HG02588 (cell line): Measurements from ENCODE around the gene SBF2.

ENCODE experiments used
- ATAC-seq: cut with Tn5 transposase; IDR thresholded peaks from one replicate; pipeline ENCODE4 v1.9.1; 2021; ENCODE audit warnings: mild to moderate bottlenecking, moderate library complexity; ENCODE audit not compliant: unreplicated experiment

Gene SBF2

DNA sequence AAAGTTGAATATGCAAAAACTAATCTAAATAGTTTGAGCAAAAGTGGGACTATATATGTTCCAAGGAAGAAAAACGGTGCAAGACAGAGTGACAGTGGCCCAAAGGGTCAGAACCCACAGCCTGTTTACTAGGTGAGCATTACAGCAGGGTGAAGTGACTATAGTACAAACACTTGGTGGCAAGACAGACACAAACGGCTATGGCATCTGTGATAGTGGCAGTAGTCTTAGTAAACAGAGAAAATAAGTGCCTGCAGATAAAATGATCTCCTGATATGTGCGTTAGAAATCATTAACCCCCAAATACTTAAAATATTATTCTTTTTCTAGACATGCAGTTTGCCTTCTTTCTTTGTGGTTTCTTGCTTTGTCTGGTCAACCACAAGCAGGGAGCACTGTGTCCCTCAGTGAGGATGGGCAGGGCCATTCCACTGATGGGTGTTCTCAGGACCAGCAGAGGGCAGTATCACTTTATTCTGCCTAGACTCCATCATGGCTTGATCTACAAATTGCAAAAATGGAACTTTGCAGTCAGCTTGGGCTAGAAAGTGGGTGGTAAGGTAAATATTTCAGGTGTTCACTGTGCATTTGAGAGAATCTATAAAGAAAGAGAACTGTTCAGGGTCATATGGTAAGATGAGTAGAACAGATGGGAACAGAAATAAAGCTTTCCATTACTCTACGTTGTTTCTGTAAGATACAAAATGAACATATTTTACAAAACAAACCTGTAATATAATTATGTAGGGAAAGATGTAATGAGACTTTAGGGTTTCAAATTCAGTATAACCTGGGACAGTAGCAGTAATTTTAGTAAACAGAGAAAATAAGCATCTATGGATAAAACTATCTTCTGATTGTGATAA lies 431.9 kb downstream of the SBF2 start:
- peak; percentile 76 for ATAC-seq

DNA sequence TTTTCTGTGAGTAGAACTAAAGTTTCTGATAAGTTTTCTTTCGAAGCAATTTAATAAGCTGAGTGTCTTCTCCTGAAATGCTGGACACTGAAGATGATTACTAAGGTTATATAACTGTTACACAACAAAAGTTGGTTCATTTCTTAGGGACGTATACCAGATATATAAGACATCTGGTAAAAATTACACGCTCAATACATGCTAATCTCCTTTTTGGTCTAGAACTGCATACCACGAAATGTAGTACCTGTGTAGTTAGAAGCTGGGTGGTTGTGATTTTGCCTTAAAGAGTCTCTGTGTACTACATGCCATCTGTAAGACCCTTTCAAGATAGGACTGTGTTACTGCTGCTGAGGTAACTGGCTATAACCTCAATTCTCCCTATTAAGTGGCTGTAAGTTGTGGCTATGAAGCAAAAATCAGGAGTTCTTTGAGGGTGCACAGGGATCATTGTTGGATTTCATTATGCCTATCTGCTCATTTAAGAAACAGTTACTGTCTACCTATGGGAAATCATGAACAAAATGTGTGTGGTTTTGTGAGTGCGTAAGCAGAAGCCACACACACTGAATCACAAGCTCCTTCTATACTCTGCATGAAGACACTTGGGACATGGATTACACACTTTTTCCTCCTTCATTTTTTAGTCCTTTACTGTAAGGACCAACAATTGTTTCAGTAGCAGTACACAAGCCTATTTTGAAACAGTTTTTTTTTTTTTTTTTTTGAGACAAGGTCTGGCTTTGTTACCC lies 434.3 kb downstream of the SBF2 start:
- no peak for ATAC-seq

DNA sequence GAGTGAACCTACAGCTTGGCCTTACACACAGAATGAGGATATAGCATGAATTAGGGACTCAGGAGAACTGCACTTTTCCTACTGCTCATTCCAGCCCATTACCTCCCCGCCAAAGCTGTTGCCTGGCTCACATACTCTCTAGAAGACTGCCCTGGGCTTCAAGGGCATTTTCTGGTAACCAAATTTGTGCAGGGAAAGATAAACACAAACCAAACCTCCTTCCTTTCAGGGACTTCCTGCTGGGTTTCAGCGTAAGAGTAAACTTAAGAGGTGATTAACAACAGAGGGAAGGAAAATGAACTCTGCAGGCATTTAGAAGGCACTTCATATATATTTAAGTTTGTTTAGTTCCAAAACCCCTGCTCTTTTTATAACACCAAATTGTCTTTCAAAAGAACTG lies 435.2 kb downstream of the SBF2 start:
- ATAC-seq = no peak

DNA sequence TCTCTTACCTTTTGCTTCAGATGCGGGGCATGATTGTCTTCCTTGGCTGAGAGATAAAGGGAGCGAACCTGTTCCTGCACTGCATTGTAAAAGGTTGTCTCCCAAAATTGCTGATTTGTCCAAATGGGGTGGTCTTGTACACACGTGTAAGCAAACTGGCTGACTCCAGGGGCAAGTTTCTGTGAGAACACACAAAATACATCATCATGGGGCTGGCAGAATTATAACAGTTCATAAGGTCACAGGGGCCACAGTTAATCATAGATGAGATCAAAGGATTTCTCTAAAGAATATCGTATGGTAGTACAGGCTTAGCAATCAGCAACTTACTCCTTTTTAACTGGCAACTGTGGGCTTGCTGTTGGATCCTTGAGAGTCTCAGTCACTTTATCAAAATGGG lies 435.8 kb downstream of the SBF2 start:
- ATAC-seq = no peak

DNA sequence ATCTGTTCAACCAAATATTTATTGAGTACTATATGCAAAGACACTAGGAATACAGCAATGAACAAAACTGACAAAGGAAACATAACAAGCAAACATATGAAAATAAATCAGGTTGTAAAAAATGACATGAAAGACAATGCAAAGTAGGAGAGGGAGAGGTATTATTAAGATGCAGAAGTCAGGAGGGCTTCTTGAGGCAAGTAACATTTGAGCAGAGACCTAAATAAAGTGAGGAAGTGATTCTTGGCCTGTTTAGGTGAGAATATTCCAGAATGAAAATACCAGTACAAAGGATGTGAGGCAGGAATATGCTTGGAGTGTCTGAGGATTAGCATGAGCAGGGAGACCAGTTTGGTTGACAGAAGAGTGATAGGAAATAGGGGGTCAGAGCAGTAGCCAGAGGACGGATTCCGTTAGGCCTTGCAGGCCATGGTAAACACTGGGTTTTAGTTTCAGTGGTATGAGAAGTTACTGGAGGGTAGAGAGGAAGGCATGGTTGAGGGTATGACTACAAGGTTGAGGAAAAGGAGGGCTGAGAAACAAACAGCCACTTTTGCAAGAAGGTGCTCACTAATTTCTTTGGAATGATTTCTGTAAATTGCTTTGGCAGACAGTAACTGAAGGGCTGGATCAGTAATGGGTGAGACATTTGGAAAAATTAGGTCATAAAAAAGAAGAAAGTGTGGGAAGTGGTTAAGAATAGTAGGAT lies 438.3 kb downstream of the SBF2 start:
- no peak for ATAC-seq

DNA sequence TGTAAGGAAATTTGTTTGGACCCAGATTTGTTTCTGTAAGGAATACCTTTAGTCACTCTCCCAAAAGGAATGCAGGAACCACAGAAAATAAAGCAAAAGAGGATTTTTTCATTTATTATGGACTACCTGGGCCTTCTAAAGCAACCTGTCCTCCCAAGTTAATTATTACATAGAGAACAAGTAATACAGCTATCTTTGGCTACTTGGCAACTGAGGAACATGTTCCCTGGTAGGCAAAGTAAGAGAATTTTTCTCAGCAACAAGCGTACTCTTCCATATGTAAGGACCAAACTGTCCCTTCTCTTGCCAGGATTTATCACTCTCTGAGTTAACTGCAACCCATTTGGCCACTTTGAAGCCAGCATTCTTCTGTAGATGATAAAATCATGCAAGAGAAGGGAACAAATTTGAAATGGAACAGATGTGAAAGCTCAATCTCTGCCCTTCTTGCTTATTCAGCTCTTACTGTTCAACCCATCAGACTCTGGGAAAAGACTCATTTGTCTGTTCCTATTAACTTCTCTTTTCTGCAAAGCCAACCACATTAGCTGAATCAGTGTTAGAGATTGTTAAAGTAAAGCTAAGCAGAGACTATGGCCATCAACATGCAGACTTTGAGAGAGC lies 440.0 kb downstream of the SBF2 start:
- no peak for ATAC-seq

DNA sequence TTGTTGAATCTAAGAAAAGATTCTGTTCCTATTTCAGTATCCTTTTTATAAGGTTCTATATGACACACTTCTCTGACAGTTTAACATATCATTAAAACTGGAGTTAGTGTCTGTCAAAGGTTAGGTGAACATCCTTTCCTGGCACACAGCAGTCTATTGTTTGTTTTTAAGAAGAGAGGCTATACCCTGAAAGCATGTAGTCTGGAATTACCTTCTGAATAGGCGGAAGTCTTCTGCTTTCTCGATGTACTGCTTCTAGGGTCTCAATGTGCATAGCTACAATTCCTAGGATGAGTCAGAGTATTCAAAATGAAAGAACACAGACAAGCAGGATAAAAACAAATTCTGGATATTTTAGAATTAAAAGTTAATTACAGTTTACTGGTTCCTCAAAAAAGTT lies 441.6 kb downstream of the SBF2 start:
- no peak for ATAC-seq

DNA sequence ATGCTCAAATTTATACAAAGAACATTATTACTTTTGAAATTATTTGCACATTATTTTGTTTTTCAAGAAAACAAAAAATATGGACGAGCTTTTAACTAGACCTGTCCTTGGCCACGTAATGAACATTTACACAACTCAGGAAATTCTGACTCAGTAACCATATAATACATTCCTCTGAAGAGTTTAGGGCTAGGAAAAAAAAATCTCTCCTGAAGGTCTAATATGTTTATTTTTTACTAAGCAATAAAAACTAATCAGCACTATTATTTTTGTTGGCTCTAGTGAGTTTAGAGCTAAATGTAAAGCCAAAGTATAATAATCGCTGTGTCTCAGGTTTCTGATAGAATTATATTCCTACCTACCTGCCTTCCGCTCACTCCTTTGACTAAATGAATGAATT lies 442.7 kb downstream of the SBF2 start:
- ATAC-seq = no peak

DNA sequence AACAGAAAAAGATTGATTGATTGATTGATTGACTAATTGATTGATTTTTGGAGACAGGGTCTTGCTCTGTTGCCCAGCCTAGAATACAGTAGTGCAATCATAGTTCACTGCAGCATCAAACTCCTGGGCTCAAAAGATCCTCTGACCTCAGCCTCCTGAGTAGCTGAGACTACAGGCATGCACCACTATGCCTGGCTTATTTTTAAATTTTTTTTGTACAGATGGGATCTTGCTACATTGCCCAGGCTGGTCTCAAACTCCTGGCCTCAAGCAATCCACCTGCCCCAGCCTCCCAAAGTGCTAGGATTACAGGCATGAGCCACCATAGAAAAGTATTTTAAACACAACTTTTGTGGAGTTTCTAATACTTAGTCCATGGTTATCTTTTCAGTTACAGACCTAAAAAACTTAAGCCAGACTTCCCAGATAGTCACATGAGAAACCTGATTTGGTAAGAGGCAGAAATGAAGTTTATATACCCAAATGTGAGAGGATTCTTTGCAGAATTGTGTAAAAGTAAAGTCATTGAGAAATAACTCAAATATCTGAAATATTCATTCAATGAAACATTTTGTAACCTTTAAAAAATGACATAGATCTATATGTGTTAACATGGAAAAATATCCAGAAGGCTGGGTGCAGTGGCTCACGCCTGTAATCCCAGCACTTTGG lies 443.7 kb downstream of the SBF2 start:
- ATAC-seq = no peak

DNA sequence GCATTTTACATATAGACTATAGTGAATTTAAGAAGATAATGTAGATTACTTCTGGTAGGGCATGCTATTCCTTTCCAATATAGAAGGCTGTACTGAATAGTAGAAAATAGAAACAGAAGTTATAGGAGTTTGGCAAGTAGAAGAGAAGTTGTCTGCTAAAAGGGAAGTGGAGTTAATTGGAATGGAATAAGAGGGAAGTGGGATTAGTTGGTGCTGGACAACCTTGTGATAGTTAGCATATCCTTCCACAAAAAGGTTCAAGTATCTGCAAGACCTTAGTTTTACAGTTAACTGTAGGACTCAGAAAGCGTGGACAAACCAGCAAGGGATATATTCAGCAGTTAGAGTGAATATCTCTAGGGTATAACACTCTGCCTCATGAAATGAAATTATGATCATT lies 444.6 kb downstream of the SBF2 start:
- ATAC-seq = no peak

DNA sequence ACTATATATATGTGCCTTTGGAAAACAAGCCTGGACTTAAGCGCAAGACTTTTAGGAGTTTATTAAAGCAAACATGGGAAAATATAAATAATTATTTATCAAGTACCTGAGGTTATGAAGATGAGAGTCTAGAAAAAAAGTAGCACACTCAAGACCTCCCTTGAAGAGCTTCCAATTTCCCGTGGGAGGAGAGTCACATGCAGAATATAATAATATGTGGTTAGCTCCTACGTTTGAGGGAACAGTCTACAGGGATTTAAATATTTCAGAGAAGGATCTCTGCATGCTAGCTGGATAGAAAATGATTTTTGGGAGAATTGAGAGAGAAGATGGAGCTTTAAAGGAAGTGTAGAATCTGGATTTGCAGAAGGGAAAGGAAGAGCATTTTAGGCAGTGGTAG lies 446.4 kb downstream of the SBF2 start:
- ATAC-seq = no peak

DNA sequence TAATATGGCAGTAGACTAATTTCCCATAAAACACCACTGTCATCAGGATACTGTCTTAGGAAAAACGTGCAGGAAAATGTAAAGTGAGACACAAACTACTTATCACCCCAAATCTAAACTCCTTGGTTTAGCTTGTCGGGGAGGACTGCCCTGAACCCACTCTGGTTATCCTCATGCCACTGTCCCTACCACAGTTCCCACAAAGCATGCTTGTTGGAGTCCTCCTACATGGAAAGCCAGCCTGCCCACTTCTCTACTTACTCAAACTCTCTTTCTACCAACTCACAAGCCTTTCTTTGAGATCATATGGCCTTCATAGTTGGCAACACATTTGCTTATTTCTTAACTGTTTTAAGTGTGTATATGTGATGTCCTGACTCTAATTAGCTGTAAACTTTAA lies 451.1 kb downstream of the SBF2 start:
- ATAC-seq = no peak

DNA sequence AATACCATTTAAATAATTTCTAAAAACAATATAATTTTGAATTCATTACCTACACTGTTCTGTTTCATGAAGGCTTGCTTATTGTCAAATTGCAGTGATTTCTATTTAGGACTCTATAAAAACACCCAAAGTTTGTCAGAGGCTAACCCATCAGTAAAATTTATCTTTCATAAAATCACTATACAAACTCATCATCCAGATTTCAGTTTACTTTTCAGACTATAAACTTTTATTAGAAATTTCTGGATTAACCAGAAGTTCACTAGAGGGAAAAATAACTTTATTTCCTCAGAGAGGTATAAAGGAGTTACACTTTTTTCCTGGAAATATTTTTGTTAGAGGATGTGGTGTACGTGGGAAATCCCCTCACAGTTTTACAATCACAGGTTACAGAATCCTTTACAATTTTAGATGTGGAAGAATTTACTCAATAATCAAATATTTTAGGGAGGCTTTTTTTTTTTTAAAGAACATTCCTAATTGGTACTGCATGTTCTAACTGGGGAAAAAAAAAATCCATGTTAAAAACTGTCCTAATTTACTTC lies 453.5 kb downstream of the SBF2 start:
- ATAC-seq = no peak

DNA sequence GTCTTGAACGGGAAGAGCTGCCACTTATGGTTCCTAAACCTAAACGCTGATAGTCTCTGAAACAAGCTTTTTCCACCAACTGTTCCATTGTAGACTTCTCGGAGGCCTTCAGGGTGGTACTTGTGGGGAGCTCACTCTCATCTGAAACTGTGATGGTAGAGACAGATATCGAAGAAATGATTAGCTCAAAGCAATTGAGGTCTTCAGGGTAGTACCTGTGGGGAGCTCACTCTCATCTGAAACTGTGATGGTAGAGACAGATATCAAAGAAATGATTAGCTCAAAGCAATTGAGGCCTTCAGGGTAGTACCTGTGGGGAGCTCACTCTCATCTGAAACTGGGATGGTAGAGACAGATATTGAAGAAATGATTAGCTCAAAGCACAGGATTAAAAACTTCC lies 454.5 kb downstream of the SBF2 start:
- ATAC-seq = no peak

DNA sequence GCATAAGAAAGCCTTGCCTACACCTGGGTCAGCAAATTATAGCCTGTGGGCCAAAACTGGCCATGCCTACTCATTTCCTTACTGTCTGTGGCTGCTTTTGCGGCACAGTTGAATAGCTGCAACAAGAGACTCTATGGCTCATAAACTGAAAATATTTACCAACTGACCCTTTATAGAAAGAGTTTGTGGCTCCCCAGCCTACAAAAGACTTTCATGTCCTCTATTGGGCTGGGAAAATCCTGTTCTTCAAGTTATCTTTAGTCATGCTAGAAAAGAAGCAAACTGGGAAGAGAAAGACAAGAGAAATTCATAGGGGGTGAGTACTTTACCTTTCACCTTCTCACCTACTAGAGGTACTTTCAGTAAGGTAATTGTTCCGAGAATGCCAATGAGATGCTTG lies 455.1 kb downstream of the SBF2 start:
- ATAC-seq = peak; percentile 76

DNA sequence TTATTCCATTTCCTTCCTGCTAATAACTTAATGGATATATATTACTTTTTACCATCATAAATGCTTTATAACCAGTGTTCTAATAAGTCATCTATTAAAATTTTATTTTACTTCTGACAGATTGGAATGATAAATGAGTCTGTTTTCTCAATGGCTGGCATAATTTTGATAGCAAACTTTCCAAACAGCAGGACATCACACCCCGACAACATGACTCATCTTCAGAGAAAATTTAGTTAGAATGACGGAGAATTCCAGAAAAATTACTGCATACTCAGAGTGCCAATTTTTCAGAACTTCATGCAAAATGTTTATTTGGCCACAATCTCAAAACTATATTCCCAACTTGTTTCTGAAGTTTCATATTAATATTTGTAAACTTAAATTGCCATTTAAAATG lies 455.8 kb downstream of the SBF2 start:
- ATAC-seq = no peak

DNA sequence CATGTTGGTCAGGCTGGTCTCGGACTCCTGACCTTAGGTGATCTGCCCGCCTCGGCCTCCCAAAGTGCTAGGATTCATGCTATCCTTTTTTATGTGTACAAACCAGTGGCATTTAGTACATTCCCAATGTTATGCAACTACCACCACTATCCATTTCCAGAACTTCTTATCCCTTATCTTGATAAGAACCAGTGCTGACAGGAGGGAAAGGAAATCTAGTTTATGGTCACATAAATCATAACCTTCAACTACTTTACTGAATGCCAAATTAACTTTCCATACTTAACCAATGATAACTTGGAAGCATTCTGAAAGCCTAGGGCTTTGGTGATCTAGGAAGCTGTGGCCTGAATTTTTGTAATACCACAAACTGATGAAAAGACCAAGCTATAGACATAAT lies 459.7 kb downstream of the SBF2 start:
- no peak for ATAC-seq

DNA sequence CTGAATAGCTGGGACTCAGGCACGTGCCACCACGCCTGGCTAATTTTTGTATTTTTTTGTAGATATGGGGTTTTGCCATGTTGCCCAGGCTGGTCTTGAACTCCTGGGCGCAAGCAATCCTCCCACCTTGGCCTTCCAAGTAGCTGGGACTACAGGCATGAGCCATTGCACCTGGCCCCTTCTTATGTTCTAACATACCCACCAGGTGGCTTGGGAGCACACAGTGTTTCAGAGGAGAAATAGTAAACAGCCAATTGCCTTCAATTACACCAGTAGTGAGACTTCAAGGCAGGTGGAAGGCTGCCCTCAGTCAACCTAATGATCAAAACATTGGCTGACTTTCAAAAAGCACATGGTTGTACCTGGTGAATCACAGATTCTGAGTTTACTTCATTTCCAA lies 462.9 kb downstream of the SBF2 start:
- ATAC-seq = no peak

DNA sequence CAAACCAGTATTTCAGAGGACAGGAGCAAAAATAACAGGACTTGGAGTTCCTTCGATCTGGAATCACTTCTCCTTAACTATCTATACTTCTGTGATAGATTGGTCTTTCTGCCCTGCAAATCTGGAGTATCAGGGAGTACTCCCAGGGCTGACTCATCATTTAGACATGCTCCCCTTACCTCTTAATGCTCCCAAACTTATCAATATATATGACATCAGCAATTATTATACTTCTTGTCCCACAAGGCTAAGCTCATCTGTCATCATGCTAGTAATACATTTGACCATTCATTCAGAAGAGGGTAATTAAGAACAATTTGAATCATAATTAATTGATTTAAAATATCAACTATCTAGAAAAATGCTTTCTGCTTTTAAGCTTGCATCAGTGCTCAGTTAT lies 466.3 kb downstream of the SBF2 start:
- ATAC-seq = no peak

DNA sequence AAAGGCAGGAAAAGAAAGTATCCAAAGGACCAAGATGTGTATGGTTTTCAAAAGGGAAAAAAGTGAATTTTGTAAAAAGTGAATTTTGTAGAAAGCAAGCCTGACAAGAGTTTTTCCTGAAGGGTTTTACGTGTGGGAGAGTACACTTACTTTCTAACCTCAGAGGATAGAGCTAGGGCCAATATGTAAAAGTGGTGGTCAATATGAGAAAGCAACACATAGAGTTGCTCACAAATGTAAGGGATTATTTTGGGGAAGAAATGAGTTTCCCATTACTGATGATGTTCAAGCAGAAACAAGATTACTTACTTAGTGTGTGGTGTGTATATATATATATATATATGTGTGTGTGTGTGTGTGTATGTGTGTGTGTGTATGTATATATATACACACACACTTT lies 467.6 kb downstream of the SBF2 start:
- ATAC-seq = no peak

DNA sequence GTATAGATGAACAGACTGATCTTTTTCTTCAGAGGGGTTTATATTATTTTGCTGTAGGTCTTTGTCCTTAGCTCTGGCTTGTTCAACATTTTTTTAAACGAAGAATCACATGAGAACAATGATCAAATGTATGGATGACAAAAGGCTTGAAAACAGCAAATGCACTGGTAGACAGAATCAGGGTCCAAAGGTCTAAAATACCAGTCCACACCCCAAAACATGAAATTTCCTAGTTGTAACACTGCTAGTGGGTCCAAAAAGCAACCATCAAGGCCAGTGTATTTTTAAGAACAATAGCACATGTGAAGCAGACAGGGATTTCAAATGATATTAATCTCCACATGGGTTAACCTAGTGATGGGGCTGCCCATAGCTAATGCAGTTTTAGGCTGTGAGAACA lies 468.1 kb downstream of the SBF2 start:
- ATAC-seq = no peak
